ENCODE measurements around the gene TTC33. TPM values are rescaled to one million over a fixed set of nuclear protein-coding genes. Genes with fewer than 3 reads are reported as not detected.
A peak's percentile ranks its signal among the peaks of the same experiment; 100 is the strongest.

The TTC33 gene
- total RNA-seq, 1 experiment from 2014 or later = 12.6 TPM

DNA sequence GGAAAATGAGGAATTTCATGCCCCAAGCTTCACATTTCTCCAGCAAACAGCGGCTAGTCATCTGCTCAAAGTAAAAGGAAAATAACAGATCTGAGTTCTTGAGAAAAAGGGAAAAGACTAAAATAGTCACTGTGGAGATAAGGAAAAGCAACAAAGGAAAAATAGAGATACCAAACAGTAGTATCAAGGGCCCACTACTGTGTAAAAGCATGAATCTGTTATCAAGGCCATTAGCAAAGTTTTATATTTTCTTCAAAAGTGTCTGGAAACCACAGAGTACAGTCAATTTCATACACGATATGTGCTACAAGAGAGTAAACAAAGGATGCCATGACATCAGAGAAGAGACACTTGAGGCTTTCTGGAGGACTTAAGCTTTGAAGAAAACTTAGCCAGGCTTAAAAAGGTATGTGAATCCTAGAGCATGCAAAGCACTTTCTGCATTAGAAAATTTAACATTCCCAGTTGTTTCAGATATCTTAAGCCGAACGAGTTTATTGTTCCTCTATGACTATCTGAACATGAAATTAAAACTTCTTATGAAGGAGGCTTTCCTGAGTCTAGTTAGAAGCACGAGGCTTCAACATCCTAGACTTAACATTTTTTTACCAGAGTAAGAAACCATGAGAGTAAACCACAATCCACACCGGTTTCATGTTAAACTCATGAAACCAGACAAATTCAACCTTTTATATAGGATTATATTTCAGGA lies 1.2 kb downstream of the TTC33 start:
- H3K27me3 ChIP-seq (ENCODE audit: control insufficient read depth, insufficient read depth, low read length) = no peaks in the 10 kb centered on the region
- peaks cover 9% of the 10 kb centered on the region for H3K4me1 ChIP-seq (ENCODE audit: control insufficient read depth, insufficient read depth, low read length)
- in situ Hi-C loops (cut with HindIII; ENCODE audit: low pct_unique_long_range_greater_than_20kb, low sequenced_read_pairs) (no loop called here), intact Hi-C loops (cut with micrococcal nuclease; ENCODE audit: unreplicated experiment) (loop anchor here (5.0 kb wide), 1 partner anchor 123 kb away; no protein-coding TSS in a partner anchor)
- ATAC-seq (no peak), DNase-seq (ENCODE audit: low read depth, low spot score) (no peak)
- no peaks in the 10 kb centered on the region for H3K9me3 ChIP-seq (ENCODE audit: control insufficient read depth, insufficient read depth, low read depth, low read length)
- TF ChIP-seq, protein P1, sequence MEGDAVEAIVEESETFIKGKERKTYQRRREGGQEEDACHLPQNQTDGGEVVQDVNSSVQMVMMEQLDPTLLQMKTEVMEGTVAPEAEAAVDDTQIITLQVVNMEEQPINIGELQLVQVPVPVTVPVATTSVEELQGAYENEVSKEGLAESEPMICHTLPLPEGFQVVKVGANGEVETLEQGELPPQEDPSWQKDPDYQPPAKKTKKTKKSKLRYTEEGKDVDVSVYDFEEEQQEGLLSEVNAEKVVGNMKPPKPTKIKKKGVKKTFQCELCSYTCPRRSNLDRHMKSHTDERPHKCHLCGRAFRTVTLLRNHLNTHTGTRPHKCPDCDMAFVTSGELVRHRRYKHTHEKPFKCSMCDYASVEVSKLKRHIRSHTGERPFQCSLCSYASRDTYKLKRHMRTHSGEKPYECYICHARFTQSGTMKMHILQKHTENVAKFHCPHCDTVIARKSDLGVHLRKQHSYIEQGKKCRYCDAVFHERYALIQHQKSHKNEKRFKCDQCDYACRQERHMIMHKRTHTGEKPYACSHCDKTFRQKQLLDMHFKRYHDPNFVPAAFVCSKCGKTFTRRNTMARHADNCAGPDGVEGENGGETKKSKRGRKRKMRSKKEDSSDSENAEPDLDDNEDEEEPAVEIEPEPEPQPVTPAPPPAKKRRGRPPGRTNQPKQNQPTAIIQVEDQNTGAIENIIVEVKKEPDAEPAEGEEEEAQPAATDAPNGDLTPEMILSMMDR (IDR thresholded peaks at IDR 0.05) = no peak
- no peak for TF ChIP-seq POLR2AphosphoS5 (IDR thresholded peaks at IDR 0.05; ENCODE audit: low read depth, low read length)
- TF ChIP-seq TCF7L2 (IDR thresholded peaks at IDR 0.05; ENCODE audit: low read depth, low read length) = no peak
- TF ChIP-seq, protein P2, sequence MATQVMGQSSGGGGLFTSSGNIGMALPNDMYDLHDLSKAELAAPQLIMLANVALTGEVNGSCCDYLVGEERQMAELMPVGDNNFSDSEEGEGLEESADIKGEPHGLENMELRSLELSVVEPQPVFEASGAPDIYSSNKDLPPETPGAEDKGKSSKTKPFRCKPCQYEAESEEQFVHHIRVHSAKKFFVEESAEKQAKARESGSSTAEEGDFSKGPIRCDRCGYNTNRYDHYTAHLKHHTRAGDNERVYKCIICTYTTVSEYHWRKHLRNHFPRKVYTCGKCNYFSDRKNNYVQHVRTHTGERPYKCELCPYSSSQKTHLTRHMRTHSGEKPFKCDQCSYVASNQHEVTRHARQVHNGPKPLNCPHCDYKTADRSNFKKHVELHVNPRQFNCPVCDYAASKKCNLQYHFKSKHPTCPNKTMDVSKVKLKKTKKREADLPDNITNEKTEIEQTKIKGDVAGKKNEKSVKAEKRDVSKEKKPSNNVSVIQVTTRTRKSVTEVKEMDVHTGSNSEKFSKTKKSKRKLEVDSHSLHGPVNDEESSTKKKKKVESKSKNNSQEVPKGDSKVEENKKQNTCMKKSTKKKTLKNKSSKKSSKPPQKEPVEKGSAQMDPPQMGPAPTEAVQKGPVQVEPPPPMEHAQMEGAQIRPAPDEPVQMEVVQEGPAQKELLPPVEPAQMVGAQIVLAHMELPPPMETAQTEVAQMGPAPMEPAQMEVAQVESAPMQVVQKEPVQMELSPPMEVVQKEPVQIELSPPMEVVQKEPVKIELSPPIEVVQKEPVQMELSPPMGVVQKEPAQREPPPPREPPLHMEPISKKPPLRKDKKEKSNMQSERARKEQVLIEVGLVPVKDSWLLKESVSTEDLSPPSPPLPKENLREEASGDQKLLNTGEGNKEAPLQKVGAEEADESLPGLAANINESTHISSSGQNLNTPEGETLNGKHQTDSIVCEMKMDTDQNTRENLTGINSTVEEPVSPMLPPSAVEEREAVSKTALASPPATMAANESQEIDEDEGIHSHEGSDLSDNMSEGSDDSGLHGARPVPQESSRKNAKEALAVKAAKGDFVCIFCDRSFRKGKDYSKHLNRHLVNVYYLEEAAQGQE (IDR thresholded peaks at IDR 0.05; ENCODE audit: insufficient read depth in 1 of 2, low read depth in 2 of 2, low read length in 1 of 2) = no peak
- no peak for TF ChIP-seq SIN3A (IDR thresholded peaks at IDR 0.05; ENCODE audit: borderline replicate concordance, insufficient read depth, low read depth, low read length)
- BruUV-seq (replicated peaks) = no TSS peak
- peak overlapping the region; percentile 88 for H3K27ac ChIP-seq (ENCODE audit: low read length)
- H3K36me3 ChIP-seq (ENCODE audit: control insufficient read depth, insufficient read depth, low read length) = peaks cover 8% of the 10 kb centered on the region
- CTCF ChIA-PET = no interaction called here
- peak overlapping the region; percentile 90 to 93 for H3K4me3 ChIP-seq (ENCODE audit: low read depth in 2 of 2, low read length in 2 of 2)
- POLR2A ChIA-PET = no interaction called here

DNA sequence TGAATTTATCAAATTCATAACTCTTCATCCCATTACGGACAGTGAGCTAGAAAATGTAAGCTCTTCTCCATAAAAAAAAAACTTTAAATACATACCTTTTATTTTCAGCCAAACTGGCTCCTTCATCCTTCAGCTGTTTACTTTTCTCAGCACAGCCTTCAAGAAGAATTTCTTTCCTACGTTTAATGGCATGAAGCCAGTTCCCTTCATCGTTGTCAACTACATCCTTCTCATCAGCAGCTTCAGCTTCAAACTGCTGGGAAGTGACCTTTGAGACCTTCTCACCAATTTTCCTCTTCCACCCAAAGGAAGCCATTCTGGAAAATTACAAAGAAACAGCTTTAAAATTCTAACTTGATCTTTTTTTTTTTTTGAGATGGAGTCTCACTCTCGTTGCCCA lies 9.1 kb downstream of the TTC33 start:
- in situ Hi-C loops (cut with HindIII; ENCODE audit: low pct_unique_long_range_greater_than_20kb, low sequenced_read_pairs) = no loop called here
- Histone ChIP-seq H3K9me3 (ENCODE audit: control insufficient read depth, insufficient read depth, low read depth, low read length) (no peaks in the 10 kb centered on the region), H3K36me3 (ENCODE audit: control insufficient read depth, insufficient read depth, low read length) (0 out of 2 replicates have a peak, but pooled peaks cover 2% of the 10 kb centered on the region), H3K4me3 (ENCODE audit: low read depth in 2 of 2, low read length in 2 of 2) (no peak overlapping the region), H3K27ac (ENCODE audit: low read length) (no peak overlapping the region), H3K27me3 (ENCODE audit: control insufficient read depth, insufficient read depth, low read length) (no peaks in the 10 kb centered on the region), H3K4me1 (ENCODE audit: control insufficient read depth, insufficient read depth, low read length) (no peaks in the 10 kb centered on the region)
- ATAC-seq (no peak), DNase-seq (ENCODE audit: low read depth, low spot score) (no peak)
- intact Hi-C loops (cut with micrococcal nuclease; ENCODE audit: unreplicated experiment) = no loop called here
- ChIA-PET POLR2A (interaction anchor here (0.7 kb wide), 1 partner anchor 1918 kb away, joined by 4 read pairs; no protein-coding TSS in a partner anchor), CTCF (no interaction called here)
- no TSS peak for BruUV-seq (replicated peaks)
- TF ChIP-seq TCF7L2 (IDR thresholded peaks at IDR 0.05; ENCODE audit: low read depth, low read length) (no peak), POLR2AphosphoS5 (IDR thresholded peaks at IDR 0.05; ENCODE audit: low read depth, low read length) (no peak), SIN3A (IDR thresholded peaks at IDR 0.05; ENCODE audit: borderline replicate concordance, insufficient read depth, low read depth, low read length) (no peak)
- TF ChIP-seq, protein P1 (IDR thresholded peaks at IDR 0.05) = no peak
- TF ChIP-seq, protein P2 (IDR thresholded peaks at IDR 0.05; ENCODE audit: insufficient read depth in 1 of 2, low read depth in 2 of 2, low read length in 1 of 2) = no peak
